Cardiac fibroblast (primary cell): ENCODE results near the gene PKHD1.

Experiments
- DNase-seq, 2 donors: peaks; one replicate each; pipeline versions ENCODE4 v3.0.0 to v3.0.0-alpha.2; 2010; ENCODE audit warnings: low read depth in 2 of 2
- H3K4me3 ChIP-seq, 2 donors: replicated peaks in 1 of 2; 1 replicate in 1 of 2; 2 replicates in 1 of 2; pipeline ENCODE4 v1.5.1; 2011; ENCODE audit warnings: low read depth in 2 of 2, low read length in 2 of 2, mild to moderate bottlenecking in 2 of 2, moderate library complexity in 1 of 2
- TF ChIP-seq, protein P1 (sequence below): IDR thresholded peaks from one replicate; pipeline ENCODE4 v1.5.1; 2011; ENCODE audit warnings: low read depth, mild to moderate bottlenecking, low read length, inconsistent platforms

PKHD1 gene

DNA sequence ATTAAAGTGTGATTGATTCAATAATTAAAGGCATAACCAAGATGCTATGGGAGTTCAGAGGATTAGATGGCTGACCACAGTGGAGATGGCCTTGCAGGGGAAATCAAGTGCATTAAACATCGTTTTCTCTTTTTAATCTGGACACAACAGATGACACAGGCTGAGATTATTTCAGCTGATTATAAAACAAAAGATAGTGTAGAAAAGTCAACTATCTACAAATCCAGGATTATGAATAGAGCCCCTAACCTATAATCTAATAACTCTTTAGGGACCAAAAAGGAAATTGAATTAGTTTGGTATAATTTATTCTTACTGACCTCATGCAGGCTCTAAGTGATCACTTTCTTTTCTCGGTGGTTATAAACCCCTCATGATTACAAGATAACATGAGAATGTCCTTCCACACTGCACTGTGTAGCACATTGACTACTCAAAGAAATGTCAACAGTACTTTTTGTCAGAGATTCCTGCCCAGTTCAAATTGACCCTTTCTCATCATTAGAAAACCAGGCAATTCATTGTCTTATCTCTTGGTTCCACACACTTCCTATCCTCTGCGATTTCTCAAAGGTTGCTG is 122.1 kb downstream of the PKHD1 start:
- no peak for DNase-seq
- no peak overlapping the region for H3K4me3 ChIP-seq
- TF ChIP-seq, protein P1, sequence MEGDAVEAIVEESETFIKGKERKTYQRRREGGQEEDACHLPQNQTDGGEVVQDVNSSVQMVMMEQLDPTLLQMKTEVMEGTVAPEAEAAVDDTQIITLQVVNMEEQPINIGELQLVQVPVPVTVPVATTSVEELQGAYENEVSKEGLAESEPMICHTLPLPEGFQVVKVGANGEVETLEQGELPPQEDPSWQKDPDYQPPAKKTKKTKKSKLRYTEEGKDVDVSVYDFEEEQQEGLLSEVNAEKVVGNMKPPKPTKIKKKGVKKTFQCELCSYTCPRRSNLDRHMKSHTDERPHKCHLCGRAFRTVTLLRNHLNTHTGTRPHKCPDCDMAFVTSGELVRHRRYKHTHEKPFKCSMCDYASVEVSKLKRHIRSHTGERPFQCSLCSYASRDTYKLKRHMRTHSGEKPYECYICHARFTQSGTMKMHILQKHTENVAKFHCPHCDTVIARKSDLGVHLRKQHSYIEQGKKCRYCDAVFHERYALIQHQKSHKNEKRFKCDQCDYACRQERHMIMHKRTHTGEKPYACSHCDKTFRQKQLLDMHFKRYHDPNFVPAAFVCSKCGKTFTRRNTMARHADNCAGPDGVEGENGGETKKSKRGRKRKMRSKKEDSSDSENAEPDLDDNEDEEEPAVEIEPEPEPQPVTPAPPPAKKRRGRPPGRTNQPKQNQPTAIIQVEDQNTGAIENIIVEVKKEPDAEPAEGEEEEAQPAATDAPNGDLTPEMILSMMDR, result no peak

DNA sequence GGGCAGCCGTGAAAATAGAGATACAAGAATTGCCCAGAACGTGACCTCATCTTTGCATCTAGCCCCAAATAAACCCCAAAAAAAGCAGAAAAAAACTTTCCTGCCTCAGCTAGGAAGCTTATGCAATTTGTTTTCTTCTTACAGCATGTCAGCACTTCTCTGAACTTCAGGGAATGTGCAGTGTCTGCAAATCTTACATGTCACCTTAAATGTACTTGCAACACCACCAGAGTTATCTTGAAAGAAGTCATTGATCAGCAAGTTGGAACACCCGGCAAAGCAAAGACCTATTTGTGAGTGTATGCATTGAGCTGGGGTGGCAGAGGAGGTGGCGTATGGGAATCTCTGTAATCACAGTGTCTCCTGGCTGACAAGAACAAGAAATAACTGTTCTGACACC is 123.4 kb downstream of the PKHD1 start:
- TF ChIP-seq, protein P1, result no peak
- H3K4me3 ChIP-seq, result no peak overlapping the region
- no peak for DNase-seq

GRCh38 chr6:51962354-51962753 is 125.1 kb downstream of the PKHD1 start:
- no peak for DNase-seq
- TF ChIP-seq, protein P1, result no peak
- no peak overlapping the region for H3K4me3 ChIP-seq

DNA sequence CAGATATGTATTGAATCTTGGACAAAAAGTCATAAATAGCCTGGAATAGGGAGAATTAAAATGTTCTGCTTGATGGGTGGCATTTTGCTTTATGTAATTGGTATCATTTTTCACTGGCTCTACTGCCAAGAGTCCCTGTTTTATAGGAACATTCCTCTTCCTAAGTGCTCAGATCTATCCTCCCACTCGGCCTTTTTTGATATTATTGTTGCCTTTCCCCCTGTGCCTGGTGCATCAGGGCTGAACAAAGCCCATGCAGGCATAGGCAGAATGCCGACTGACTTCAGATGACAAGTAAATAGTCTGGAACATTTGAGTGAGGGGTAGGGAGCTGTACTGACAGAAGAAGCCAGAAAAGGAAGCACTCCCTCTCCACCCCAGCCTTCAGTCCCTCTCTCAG is 127.0 kb downstream of the PKHD1 start:
- DNase-seq, result no peak
- TF ChIP-seq, protein P1, result no peak
- no peak overlapping the region for H3K4me3 ChIP-seq

DNA sequence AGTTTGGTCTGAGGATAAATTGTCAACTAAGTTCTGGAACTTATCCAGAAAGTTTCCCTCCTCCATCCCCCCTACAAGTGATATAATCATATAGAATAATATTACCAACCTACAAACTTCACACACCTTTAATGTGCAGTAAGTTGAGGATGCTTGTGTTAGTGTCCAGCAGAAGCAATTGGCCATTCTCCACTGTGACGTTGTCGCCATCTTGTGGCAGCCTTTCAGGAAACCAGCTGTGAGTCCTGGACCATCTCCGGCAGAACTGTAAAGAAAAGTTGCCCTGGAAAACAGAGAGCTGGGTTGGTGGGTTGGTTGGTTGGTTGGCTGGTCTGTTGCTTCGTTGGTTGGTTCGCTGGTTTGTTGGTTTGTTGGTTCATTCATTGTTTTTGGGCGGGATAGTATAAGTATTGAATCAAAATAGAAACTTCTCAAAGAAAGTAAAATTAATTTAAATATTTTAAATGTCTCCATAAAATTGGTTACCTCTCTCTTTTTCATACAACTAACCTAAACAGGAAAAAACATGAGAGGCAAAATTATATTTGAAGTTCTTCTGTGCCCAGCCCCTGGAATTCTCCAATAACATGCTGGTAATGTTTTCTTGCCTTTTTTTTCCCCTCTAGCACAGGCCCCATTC is 127.5 kb downstream of the PKHD1 start:
- TF ChIP-seq, protein P1, result peak; percentile 73
- H3K4me3 ChIP-seq, result no peak overlapping the region
- DNase-seq, result peak; percentile 72 to 73

DNA sequence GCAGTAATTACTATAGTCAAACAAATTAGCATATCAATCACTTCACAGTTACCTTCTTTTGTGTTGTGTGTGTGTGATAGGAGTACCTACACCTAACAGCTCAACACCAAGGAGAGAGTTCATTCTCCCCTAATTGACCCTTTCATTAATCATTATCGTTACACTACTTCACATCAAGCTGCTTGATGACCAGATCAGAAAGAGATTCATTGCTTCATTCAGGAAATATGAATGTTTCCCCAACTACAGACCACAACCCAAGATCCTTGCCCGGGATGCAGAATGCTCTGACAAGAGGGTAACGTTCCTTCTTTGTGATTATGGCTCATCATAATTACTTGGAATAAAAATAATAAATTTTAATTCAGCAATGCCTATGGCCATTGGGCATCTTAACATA is 132.7 kb downstream of the PKHD1 start:
- no peak for DNase-seq
- H3K4me3 ChIP-seq, result no peak overlapping the region
- TF ChIP-seq, protein P1, result no peak
